ENCODE data around the gene PHACTR3.

PHACTR3 gene

GRCh38 chr20:59806578-59806975 is 202.2 kb downstream of the PHACTR3 start:
- DNase-seq, result no peak

GRCh38 chr20:59807909-59808728 is 203.8 kb downstream of the PHACTR3 start:
- peak; percentile 24 for DNase-seq

- peak; percentile 26 for DNase-seq
These were observed 204.5 kb downstream of the PHACTR3 start for GRCh38 chr20:59808729-59809381.

- no peak for DNase-seq
These were observed 205.5 kb downstream of the PHACTR3 start for GRCh38 chr20:59809630-59810448.

GRCh38 chr20:59810449-59811187 is 206.3 kb downstream of the PHACTR3 start:
- no peak for DNase-seq

- no peak for DNase-seq
These were observed 207.4 kb downstream of the PHACTR3 start for GRCh38 chr20:59811681-59812171.

GRCh38 chr20:59812286-59813125 is 208.2 kb downstream of the PHACTR3 start:
- no peak for DNase-seq

GRCh38 chr20:59813126-59813947 is 209.0 kb downstream of the PHACTR3 start:
- DNase-seq, result peak; percentile 24

- DNase-seq, result no peak
These were observed 209.9 kb downstream of the PHACTR3 start for GRCh38 chr20:59813948-59814839.

GRCh38 chr20:59814840-59815340 is 210.6 kb downstream of the PHACTR3 start:
- no peak for DNase-seq

GRCh38 chr20:59816146-59816738 is 211.9 kb downstream of the PHACTR3 start:
- peak; percentile 32 for DNase-seq

GRCh38 chr20:59817406-59817805 is 213.1 kb downstream of the PHACTR3 start:
- no peak for DNase-seq

GRCh38 chr20:59817846-59818615 is 213.7 kb downstream of the PHACTR3 start:
- no peak for DNase-seq

- DNase-seq, result no peak
These were observed 214.6 kb downstream of the PHACTR3 start for GRCh38 chr20:59818911-59819310.

GRCh38 chr20:59819496-59820203 is 215.3 kb downstream of the PHACTR3 start:
- DNase-seq, result peak; percentile 24

- no peak for DNase-seq
These were observed 216.1 kb downstream of the PHACTR3 start for GRCh38 chr20:59820204-59821041.
